ENCODE measurements around the gene PLEKHA5. TPM values are rescaled to one million over a fixed set of nuclear protein-coding genes. Genes with fewer than 3 reads are reported as not detected.

Gene PLEKHA5
- polyA plus RNA-seq, 1 of the 3 experiments (the other 2 are of a cell fraction): 7.1 TPM

DNA sequence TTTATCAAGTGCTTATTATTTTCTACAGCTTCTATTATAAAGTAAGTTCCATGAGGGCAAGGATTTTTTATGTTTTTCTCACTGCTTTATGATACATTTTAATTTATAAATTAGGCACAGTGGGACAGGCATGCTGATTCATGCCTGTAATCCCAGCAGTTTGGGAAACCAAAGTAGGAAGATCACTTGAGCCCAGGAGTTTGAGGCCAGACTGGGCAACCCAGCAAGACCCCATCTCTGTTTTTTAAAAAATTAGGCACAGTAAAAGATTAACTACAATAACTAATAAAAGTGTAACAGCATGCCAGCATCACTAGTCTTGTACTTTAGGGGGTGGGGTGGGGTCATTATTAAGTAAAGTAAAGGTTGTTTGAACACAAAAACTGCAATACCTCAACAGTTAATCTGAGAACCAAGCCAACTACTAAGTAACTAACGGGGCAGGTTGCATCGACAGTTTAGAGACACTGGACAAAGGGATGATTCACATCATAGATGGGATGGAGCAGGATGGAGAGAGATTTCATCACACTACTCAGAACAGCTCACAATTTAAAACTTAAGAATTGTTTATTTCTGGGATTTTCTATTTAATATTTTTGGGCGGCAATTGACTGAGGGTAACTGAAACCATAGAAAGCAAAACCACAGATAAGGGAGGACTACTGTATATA lies 119.5 kb downstream of the PLEKHA5 start:
- H3K36me3 ChIP-seq (replicated peaks in 1 of 2; ENCODE audit: control insufficient read depth in 1 of 2, insufficient read depth in 2 of 2, low read length in 1 of 2): peaks cover 0 to 3% of the 10 kb centered on the region in 2 experiments
- peaks cover 13% of the 10 kb centered on the region; the same call in 1 of the 2 replicates for H3K79me2 ChIP-seq (ENCODE audit: insufficient read depth)
- TF ChIP-seq RXRA (IDR thresholded peaks at IDR 0.05; ENCODE audit: borderline replicate concordance, low read depth) (no peak), CHD2 (IDR thresholded peaks at IDR 0.05; ENCODE audit: low read length, partially characterized antibody) (no peak), TCF12 (IDR thresholded peaks at IDR 0.05) (no peak), GATA2 (CRISPR knock-in tag; IDR thresholded peaks at IDR 0.05) (no peak), EP300 (IDR thresholded peaks at IDR 0.05; ENCODE audit: borderline replicate concordance in 1 of 2, low read depth in 1 of 2, low read length in 1 of 2) (no peak), MXI1 (IDR thresholded peaks at IDR 0.05; ENCODE audit: low read depth, low read length) (no peak), SIN3A (IDR thresholded peaks at IDR 0.05; ENCODE audit: borderline replicate concordance, low read depth, low read length) (no peak), POLR2AphosphoS5 (IDR thresholded peaks at IDR 0.05; ENCODE audit: low read depth, low read length) (no peak), TEAD4 (IDR thresholded peaks at IDR 0.05; ENCODE audit: borderline replicate concordance, insufficient read depth) (no peak), GABPA (IDR thresholded peaks at IDR 0.05; ENCODE audit: low read depth) (no peak), FOXM1 (IDR thresholded peaks at IDR 0.05; ENCODE audit: low read depth) (no peak), JUND (IDR thresholded peaks at IDR 0.05) (no peak), EZH2phosphoT487 (IDR thresholded peaks at IDR 0.05; ENCODE audit: borderline replicate concordance, low read depth) (no peak), RFX5 (IDR thresholded peaks at IDR 0.05; ENCODE audit: low read length) (no peak)
- TF ChIP-seq, protein P1, sequence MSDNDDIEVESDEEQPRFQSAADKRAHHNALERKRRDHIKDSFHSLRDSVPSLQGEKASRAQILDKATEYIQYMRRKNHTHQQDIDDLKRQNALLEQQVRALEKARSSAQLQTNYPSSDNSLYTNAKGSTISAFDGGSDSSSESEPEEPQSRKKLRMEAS (IDR thresholded peaks at IDR 0.05; ENCODE audit: low read depth): no peak
- TF ChIP-seq, protein P2, sequence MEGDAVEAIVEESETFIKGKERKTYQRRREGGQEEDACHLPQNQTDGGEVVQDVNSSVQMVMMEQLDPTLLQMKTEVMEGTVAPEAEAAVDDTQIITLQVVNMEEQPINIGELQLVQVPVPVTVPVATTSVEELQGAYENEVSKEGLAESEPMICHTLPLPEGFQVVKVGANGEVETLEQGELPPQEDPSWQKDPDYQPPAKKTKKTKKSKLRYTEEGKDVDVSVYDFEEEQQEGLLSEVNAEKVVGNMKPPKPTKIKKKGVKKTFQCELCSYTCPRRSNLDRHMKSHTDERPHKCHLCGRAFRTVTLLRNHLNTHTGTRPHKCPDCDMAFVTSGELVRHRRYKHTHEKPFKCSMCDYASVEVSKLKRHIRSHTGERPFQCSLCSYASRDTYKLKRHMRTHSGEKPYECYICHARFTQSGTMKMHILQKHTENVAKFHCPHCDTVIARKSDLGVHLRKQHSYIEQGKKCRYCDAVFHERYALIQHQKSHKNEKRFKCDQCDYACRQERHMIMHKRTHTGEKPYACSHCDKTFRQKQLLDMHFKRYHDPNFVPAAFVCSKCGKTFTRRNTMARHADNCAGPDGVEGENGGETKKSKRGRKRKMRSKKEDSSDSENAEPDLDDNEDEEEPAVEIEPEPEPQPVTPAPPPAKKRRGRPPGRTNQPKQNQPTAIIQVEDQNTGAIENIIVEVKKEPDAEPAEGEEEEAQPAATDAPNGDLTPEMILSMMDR (IDR thresholded peaks at IDR 0.05): no peak
- TF ChIP-seq, protein P3, sequence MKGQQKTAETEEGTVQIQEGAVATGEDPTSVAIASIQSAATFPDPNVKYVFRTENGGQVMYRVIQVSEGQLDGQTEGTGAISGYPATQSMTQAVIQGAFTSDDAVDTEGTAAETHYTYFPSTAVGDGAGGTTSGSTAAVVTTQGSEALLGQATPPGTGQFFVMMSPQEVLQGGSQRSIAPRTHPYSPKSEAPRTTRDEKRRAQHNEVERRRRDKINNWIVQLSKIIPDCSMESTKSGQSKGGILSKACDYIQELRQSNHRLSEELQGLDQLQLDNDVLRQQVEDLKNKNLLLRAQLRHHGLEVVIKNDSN (IDR thresholded peaks at IDR 0.05; ENCODE audit: borderline replicate concordance, low read depth): no peak
- TF ChIP-seq, protein P4, sequence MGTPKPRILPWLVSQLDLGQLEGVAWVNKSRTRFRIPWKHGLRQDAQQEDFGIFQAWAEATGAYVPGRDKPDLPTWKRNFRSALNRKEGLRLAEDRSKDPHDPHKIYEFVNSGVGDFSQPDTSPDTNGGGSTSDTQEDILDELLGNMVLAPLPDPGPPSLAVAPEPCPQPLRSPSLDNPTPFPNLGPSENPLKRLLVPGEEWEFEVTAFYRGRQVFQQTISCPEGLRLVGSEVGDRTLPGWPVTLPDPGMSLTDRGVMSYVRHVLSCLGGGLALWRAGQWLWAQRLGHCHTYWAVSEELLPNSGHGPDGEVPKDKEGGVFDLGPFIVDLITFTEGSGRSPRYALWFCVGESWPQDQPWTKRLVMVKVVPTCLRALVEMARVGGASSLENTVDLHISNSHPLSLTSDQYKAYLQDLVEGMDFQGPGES (IDR thresholded peaks at IDR 0.05; ENCODE audit: low read depth, low read length): no peak
- TF ChIP-seq, protein P5, sequence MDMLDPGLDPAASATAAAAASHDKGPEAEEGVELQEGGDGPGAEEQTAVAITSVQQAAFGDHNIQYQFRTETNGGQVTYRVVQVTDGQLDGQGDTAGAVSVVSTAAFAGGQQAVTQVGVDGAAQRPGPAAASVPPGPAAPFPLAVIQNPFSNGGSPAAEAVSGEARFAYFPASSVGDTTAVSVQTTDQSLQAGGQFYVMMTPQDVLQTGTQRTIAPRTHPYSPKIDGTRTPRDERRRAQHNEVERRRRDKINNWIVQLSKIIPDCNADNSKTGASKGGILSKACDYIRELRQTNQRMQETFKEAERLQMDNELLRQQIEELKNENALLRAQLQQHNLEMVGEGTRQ (IDR thresholded peaks at IDR 0.05; ENCODE audit: borderline replicate concordance, low read depth, low read length): no peak
- no peaks in the 10 kb centered on the region for H3F3A ChIP-seq (replicated peaks; ENCODE audit: insufficient read depth)
- no peaks in the 10 kb centered on the region for H4K20me1 ChIP-seq (ENCODE audit: insufficient read depth)
- no peak overlapping the region for H2AFZ ChIP-seq (ENCODE audit: low read depth)
- no peak overlapping the region for H3K4me2 ChIP-seq
- no peak for DNase-seq
- no peaks in the 10 kb centered on the region; the same call in 1 of the 2 replicates for H3K9me3 ChIP-seq
- no peak overlapping the region for H3K27ac ChIP-seq (ENCODE audit: low read depth in 2 of 2, low read length in 1 of 2)
- H3K9me2 ChIP-seq: no peaks in the 10 kb centered on the region
- H3K4me1 ChIP-seq (ENCODE audit: control insufficient read depth in 1 of 2, insufficient read depth in 2 of 2, low read depth in 1 of 2, low read length in 1 of 2): peaks cover 0 to 2% of the 10 kb centered on the region in 2 experiments; a peak in 1 of 4 replicates
- WGBS (ENCODE audit: low lambda C conversion rate): 85% methylated on average over 3 of the region's 3 CpGs
- no peak overlapping the region for H3K4me3 ChIP-seq (ENCODE audit: low read depth in 2 of 2, low read length in 1 of 2)
- ChIA-PET CTCF (no interaction called here), POLR2A (no interaction called here)
- no peak overlapping the region for H3K9ac ChIP-seq
- no peaks in the 10 kb centered on the region for H3K27me3 ChIP-seq (ENCODE audit: insufficient read depth)
